Bronchial epithelial cell (primary cell): ENCODE measurements around the gene THADA. TPM values are rescaled to one million over a fixed set of nuclear protein-coding genes. Genes with fewer than 3 reads are reported as not detected.

Experiments
- DNase-seq: peaks from one replicate; pipeline ENCODE4 v3.0.0-alpha.2; 2010; ENCODE audit warnings: low read depth
- FAIRE-seq: peaks from 2 replicates; lab custom pipeline; 2011; peaks lifted over from hg19 to GRCh38; lab: Jason Lieb, UNC
- H3K27me3 ChIP-seq: 2 replicates; pipeline ENCODE4 v1.5.1; 2011; ENCODE audit warnings: low read length; ENCODE audit not compliant: control insufficient read depth, insufficient read depth
- H3K36me3 ChIP-seq: 2 replicates; pipeline ENCODE4 v1.5.1; 2011; ENCODE audit warnings: low read length; ENCODE audit not compliant: control insufficient read depth, insufficient read depth
- H3K4me3 ChIP-seq: 2 replicates; pipeline ENCODE4 v1.5.1; 2011; ENCODE audit warnings: mild to moderate bottlenecking, low read depth, low read length, control low read depth
- CTCF ChIP-seq: IDR thresholded peaks from 2 replicates; pipeline ENCODE4 v1.5.1; 2011; ENCODE audit warnings: mild to moderate bottlenecking, moderate library complexity, low read length, control low read depth, inconsistent platforms; ENCODE audit not compliant: insufficient read depth, severe bottlenecking
- total RNA-seq: library from RNA; depleted of rRNA; stranded (reverse); fragments of >200 nt; gene quantifications from 2 replicates; pipeline ENCODE4 v1.2.1, GENCODE V29; 2014

The THADA gene
- total RNA-seq, 1 donor from 2014 or later = 25.8 TPM

DNA sequence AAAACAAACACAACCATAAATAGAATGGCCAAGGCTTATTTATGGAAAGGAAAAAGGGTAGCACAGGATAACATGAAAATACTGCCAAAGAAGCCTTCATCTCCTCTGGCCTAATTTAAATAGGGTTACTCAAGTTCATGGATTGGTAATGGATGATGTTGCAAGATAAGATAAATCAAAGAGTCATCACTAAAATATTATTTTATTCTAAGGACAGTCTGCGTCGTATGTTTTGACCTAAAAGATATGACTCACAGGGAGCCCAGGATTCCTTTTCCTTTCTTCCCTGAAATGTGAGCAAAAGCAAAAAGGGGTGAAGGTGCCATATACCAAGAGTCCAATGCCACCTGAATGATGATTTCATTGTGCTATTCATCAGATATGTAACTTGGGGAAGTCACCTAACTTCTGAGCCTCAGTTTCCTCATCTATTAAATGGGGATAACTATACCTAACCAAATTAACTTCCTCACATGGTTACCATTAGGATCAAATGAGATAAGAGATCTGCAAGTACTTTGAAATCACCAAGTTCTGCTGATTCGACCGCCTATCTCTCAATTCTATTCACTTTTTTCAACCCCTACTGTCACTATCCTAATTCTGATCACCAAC lies 137.7 kb downstream of the THADA start:
- DNase-seq = peak; percentile 79

DNA sequence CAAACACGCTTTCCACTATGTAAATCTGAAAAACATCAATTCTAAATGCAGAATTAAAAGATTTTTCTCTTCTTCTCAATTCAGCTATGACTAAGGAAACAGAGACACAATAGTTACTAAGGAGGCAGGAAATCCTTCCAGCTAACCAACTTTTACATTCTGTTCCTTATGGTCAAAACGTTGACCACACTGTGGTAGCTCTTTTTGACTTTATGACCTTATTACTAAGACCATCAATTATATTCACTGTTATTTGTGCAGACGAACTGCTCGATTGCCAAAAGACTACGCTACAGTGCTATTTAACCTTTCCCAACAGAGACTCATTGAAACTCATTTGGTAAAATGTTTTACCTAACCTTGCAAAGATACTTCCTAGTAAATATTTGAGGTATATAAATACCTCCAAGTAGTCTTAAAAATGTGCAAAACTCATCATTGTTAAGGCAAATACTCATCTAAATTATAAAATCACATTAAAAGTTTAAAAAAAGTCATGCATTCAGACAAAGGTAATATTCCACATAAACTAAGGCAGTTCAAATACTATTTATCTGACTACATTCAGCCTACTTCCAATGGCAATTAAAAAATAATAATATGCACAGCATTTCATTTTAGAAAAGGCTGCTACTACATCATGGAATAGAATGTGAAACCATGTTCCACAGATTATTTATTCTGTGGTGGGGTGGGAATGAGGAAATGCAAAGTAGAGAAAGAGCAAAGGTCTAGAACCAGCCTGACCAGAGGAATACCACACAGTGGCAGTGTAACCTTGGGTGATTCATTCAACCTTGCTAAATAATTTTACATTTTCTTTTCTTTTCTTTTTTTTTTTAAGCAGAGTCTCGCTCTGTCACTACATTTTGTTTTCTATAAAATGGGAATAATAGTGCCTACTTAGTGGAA lies 139.9 kb downstream of the THADA start:
- H3K36me3 ChIP-seq = no peaks in the 10 kb centered on the region
- no peak for TF ChIP-seq CTCF
- H3K27me3 ChIP-seq = no peaks in the 10 kb centered on the region
- no peak for DNase-seq
- no peak overlapping the region for H3K4me3 ChIP-seq
- no peak for FAIRE-seq

More for the DNA sequence above, 137.7 kb downstream of the THADA start:
- Histone ChIP-seq H3K36me3 (no peaks in the 10 kb centered on the region), H3K27me3 (no peaks in the 10 kb centered on the region), H3K4me3 (no peak overlapping the region)
- no peak for FAIRE-seq
- no peak for TF ChIP-seq CTCF

GRCh38 chr2:43455296-43455695 lies 140.5 kb downstream of the THADA start:
- DNase-seq (no peak), FAIRE-seq (no peak)
- no peak for TF ChIP-seq CTCF
- H3K36me3 ChIP-seq = no peaks in the 10 kb centered on the region
- H3K4me3 ChIP-seq = no peak overlapping the region
- no peaks in the 10 kb centered on the region for H3K27me3 ChIP-seq

DNA sequence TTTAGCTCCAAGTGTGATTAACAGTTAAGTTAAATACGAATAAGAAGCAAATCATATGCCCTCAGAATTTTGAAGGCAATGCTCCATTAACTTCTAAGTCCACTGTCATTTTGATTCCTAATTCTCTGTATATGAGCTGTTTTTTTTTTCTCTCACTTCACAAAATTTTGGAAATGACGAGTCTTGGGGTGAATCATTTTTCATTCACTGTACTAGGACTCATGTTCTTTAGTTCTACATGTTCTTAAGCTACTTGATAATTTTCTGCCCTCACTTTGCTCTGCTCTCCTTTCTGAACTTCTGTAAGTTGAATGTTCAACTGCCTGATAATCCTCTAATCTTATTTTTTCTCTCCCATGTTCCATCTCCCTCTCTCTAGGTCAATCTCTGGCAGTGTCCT lies 141.0 kb downstream of the THADA start:
- TF ChIP-seq CTCF = no peak
- FAIRE-seq = no peak
- DNase-seq = no peak
- Histone ChIP-seq H3K27me3 (no peaks in the 10 kb centered on the region), H3K36me3 (no peaks in the 10 kb centered on the region), H3K4me3 (no peak overlapping the region)

- Histone ChIP-seq H3K36me3 (no peaks in the 10 kb centered on the region), H3K27me3 (no peaks in the 10 kb centered on the region), H3K4me3 (no peak overlapping the region)
- no peak for FAIRE-seq
- TF ChIP-seq CTCF = no peak
- no peak for DNase-seq
These were observed 142.4 kb downstream of the THADA start for GRCh38 chr2:43453179-43454170.
